ENCODE measurements around the gene HEXIM1. TPM values are rescaled to one million over a fixed set of nuclear protein-coding genes. Genes with fewer than 3 reads are reported as not detected.
A peak's percentile ranks its signal among the peaks of the same experiment; 100 is the strongest.

HEXIM1 gene
- total RNA-seq, 1 experiment from 2014 or later = 29.6 TPM

DNA sequence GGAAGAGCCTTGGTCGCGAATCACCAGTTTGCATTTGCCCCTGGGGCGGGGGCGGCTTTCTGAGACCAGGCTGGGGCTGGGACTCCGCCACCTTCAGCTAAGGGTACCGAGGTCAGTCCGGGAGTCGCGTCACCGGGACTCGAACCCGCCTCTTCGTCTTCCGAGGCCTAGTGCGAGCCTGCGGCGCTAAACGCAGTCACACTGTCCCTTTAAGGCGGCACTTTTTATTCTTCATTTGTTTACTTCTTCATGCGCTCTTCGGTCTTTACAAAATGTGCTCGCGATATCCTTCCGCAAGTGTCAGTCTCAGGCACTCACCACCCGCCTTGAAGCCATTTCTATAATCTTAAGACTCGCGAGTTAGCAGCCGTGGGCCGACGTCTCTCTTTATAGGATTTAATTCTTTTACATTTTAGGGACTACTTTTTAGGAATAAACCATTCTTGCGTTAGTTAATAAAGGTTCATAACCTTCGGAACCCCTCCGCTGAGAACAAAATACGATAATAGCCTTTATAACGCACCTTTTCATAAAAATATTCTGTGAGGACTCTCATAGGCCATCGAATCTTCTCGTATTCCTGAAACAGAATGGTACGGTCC is 593 bp upstream of the HEXIM1 start (continued):
- TF ChIP-seq ZNF219 (CRISPR knock-in tag; IDR thresholded peaks at IDR 0.05; ENCODE audit: borderline replicate concordance) (no peak), ATF3 (CRISPR knock-in tag; conservative IDR thresholded peaks at IDR 0.05) (no peak), NR1H2 (CRISPR knock-in tag; IDR thresholded peaks at IDR 0.05) (no peak), NFE2L1 (CRISPR knock-in tag; IDR thresholded peaks at IDR 0.05) (no peak), NFYB (CRISPR knock-in tag; conservative IDR thresholded peaks at IDR 0.05; ENCODE audit: low read depth) (no peak), ZNF317 (CRISPR knock-in tag; IDR thresholded peaks at IDR 0.05; ENCODE audit: borderline replicate concordance, low read depth) (no peak), MXD4 (CRISPR knock-in tag; IDR thresholded peaks at IDR 0.05; ENCODE audit: borderline replicate concordance) (no peak), FOXK1 (CRISPR knock-in tag; IDR thresholded peaks at IDR 0.05) (peak; percentile 91), RELA (CRISPR knock-in tag; IDR thresholded peaks at IDR 0.05; ENCODE audit: borderline replicate concordance) (no peak), ZNF263 (CRISPR knock-in tag; IDR thresholded peaks at IDR 0.05; ENCODE audit: low read depth) (no peak), FOXP4 (CRISPR knock-in tag; IDR thresholded peaks at IDR 0.05) (no peak), PRRX2 (CRISPR knock-in tag; IDR thresholded peaks at IDR 0.05) (no peak), ATF2 (CRISPR knock-in tag; IDR thresholded peaks at IDR 0.05; ENCODE audit: borderline replicate concordance, low read depth) (no peak), PRDM15 (CRISPR knock-in tag; IDR thresholded peaks at IDR 0.05) (no peak), RORB (CRISPR knock-in tag; IDR thresholded peaks at IDR 0.05) (peak; percentile 71; the same call in 1 of the 2 replicates), USF1 (CRISPR knock-in tag; IDR thresholded peaks at IDR 0.05) (no peak), ZNF232 (CRISPR knock-in tag; IDR thresholded peaks at IDR 0.05) (peak; percentile 35; the same call in 1 of the 2 replicates), SP1 (CRISPR knock-in tag; conservative IDR thresholded peaks at IDR 0.05) (no peak; the same call in 1 of the 2 replicates), FOXJ3 (CRISPR knock-in tag; IDR thresholded peaks at IDR 0.05; ENCODE audit: borderline replicate concordance) (no peak), GRHL2 (CRISPR knock-in tag; IDR thresholded peaks at IDR 0.05; ENCODE audit: insufficient replicate concordance, severe bottlenecking) (no peak), KAT7 (CRISPR knock-in tag; IDR thresholded peaks at IDR 0.05; ENCODE audit: borderline replicate concordance) (no peak)
- TF ChIP-seq, protein P1, sequence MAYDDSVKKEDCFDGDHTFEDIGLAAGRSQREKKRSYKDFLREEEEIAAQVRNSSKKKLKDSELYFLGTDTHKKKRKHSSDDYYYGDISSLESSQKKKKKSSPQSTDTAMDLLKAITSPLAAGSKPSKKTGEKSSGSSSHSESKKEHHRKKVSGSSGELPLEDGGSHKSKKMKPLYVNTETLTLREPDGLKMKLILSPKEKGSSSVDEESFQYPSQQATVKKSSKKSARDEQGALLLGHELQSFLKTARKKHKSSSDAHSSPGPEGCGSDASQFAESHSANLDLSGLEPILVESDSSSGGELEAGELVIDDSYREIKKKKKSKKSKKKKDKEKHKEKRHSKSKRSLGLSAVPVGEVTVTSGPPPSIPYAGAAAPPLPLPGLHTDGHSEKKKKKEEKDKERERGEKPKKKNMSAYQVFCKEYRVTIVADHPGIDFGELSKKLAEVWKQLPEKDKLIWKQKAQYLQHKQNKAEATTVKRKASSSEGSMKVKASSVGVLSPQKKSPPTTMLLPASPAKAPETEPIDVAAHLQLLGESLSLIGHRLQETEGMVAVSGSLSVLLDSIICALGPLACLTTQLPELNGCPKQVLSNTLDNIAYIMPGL (CRISPR knock-in tag; IDR thresholded peaks at IDR 0.05) = no peak
- TF ChIP-seq, protein P2, sequence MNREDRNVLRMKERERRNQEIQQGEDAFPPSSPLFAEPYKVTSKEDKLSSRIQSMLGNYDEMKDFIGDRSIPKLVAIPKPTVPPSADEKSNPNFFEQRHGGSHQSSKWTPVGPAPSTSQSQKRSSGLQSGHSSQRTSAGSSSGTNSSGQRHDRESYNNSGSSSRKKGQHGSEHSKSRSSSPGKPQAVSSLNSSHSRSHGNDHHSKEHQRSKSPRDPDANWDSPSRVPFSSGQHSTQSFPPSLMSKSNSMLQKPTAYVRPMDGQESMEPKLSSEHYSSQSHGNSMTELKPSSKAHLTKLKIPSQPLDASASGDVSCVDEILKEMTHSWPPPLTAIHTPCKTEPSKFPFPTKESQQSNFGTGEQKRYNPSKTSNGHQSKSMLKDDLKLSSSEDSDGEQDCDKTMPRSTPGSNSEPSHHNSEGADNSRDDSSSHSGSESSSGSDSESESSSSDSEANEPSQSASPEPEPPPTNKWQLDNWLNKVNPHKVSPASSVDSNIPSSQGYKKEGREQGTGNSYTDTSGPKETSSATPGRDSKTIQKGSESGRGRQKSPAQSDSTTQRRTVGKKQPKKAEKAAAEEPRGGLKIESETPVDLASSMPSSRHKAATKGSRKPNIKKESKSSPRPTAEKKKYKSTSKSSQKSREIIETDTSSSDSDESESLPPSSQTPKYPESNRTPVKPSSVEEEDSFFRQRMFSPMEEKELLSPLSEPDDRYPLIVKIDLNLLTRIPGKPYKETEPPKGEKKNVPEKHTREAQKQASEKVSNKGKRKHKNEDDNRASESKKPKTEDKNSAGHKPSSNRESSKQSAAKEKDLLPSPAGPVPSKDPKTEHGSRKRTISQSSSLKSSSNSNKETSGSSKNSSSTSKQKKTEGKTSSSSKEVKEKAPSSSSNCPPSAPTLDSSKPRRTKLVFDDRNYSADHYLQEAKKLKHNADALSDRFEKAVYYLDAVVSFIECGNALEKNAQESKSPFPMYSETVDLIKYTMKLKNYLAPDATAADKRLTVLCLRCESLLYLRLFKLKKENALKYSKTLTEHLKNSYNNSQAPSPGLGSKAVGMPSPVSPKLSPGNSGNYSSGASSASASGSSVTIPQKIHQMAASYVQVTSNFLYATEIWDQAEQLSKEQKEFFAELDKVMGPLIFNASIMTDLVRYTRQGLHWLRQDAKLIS (CRISPR knock-in tag; IDR thresholded peaks at IDR 0.05; ENCODE audit: borderline replicate concordance) = no peak
- TF ChIP-seq, protein P3, sequence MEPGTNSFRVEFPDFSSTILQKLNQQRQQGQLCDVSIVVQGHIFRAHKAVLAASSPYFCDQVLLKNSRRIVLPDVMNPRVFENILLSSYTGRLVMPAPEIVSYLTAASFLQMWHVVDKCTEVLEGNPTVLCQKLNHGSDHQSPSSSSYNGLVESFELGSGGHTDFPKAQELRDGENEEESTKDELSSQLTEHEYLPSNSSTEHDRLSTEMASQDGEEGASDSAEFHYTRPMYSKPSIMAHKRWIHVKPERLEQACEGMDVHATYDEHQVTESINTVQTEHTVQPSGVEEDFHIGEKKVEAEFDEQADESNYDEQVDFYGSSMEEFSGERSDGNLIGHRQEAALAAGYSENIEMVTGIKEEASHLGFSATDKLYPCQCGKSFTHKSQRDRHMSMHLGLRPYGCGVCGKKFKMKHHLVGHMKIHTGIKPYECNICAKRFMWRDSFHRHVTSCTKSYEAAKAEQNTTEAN (CRISPR knock-in tag; IDR thresholded peaks at IDR 0.05) = no peak
